Gastrocnemius medialis (tissue), 4 donors: Measurements from ENCODE around the gene RNF2. TPM values are rescaled to one million over a fixed set of nuclear protein-coding genes. Genes with fewer than 3 reads are reported as not detected.

ENCODE experiments used
- ATAC-seq, 2 donors: fragments of 150-250 bp; one replicate each; pipeline ENCODE4 v1.9.1; 2016
- DNase-seq, 2 donors: peaks; one replicate each; pipeline ENCODE4 v3.0.0-alpha.2; 2019
- H3K27ac ChIP-seq, 4 donors: fragments of 200-600 bp; sonication (generic); 1 replicate in 1 of 4; 2 replicates in 3 of 4; pipeline ENCODE4 v1.5.1; 2016 to 2018; ENCODE audit warnings: mild to moderate bottlenecking in 2 of 4, moderate library complexity in 1 of 4
- H3K27me3 ChIP-seq, 3 donors: fragments of 200-600 bp; sonication (generic) in 2 of 3; 1 replicate in 1 of 3; 2 replicates in 2 of 3; pipeline versions ENCODE4 v1.5.1 to v1.6.0; 2016 to 2019; ENCODE audit warnings: mild to moderate bottlenecking in 1 of 3, moderate library complexity in 1 of 3
- H3K36me3 ChIP-seq, 2 donors: fragments of 200-600 bp; sonication (generic) in 1 of 2; one replicate each; pipeline ENCODE4 v1.5.1; 2017 to 2018
- H3K4me1 ChIP-seq, 2 donors: fragments of 200-600 bp; sonication (generic) in 1 of 2; one replicate each; pipeline ENCODE4 v1.5.1; 2016 to 2017; ENCODE audit warnings: mild to moderate bottlenecking in 2 of 2
- H3K4me3 ChIP-seq, 4 donors: fragments of 200-600 bp; sonication (generic) in 3 of 4; 1 replicate in 1 of 4; 2 replicates in 3 of 4; pipeline ENCODE4 v1.5.1; 2016 to 2019; ENCODE audit warnings: mild to moderate bottlenecking in 2 of 4
- H3K9me3 ChIP-seq, 3 donors: fragments of 200-600 bp; sonication (generic) in 2 of 3; 1 replicate in 1 of 3; 2 replicates in 2 of 3; pipeline ENCODE4 v1.5.1; 2016 to 2019
- CTCF ChIP-seq, 5 experiments: fragments of 450-650 bp in 3 of 5; fragments of 200-600 bp in 2 of 5; sonication (generic) in 2 of 5; IDR thresholded peaks in 4 of 5; conservative IDR thresholded peaks in 1 of 5; 1 replicate in 4 of 5; 2 replicates in 1 of 5; pipeline ENCODE4 v1.5.1; 2016 to 2019; ENCODE audit warnings: antibody characterized with exemption in 5 of 5, mild to moderate bottlenecking in 3 of 5, moderate library complexity in 3 of 5
- POLR2A ChIP-seq, 2 donors: fragments of 450-650 bp; IDR thresholded peaks; one replicate each; pipeline ENCODE4 v1.6.1; 2017; ENCODE audit warnings: antibody characterized with exemption in 2 of 2, mild to moderate bottlenecking in 2 of 2, moderate library complexity in 2 of 2
- in situ Hi-C, 4 donors: fragments of 200-750 bp; cut with MboI; loops; one replicate each; pipeline versions ENCODE4 v1.15.0 to v1.8.0; 2017; ENCODE audit warnings: low sequenced_read_pairs in 4 of 4
- intact Hi-C: fragments of 100-400 bp; cut with DNase I; formaldehyde crosslinking; loops from one replicate; pipeline ENCODE4 v1.15.1; 2023; ENCODE audit warnings: low total_unique reads
- total RNA-seq, 4 donors: library from RNA; depleted of rRNA; stranded (reverse); fragments of >200 nt; gene quantifications; one replicate each; pipeline versions ENCODE4 v1.1.0 to v1.2.3, GENCODE V29; 2016

Gene RNF2
- total RNA-seq, 4 donors from 2014 or later, result 5.4 to 11.0 (median 7.3) TPM

DNA sequence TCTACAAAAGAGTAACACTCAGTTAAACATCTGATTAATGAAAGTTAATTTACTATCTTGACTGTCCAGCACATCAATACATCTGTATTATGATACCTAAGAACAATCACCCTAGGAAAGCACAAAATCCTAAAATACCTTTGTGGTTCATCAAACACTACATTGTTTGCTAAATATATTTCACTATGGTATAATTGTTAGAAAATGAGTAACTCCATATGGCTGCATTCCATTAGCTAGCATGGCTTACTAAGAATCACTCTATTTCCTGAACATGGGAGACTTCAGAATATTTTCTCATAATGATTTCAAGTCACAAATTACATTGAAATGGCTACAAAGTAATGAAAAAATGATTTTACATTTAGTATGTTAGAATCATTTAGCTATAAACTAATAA, 98.9 kb downstream of the RNF2 start:
- Histone ChIP-seq H3K27ac (no peak overlapping the region), H3K4me1 (no peaks in the 10 kb centered on the region), H3K36me3 (peaks cover 0 to 73% of the 10 kb centered on the region in 2 donors)

DNA sequence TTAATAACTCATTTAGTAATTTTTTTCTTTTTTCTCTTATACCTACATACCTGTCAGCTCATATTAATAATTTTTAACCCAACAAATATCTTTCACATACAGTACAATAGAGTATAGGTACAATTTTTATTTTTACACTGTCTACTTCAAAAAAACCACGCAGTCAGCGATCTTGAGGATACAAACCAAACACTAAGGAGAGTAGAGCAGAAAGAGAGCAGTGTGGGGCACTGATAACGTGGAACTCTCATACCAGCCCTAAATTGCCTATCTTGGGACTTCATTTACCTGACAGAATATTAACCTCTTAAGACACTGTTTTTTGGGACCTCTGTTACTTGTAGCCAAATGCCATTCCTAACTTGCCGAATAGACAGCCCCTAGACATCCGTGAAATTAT, 105.9 kb downstream of the RNF2 start:
- Histone ChIP-seq H3K27ac (no peak overlapping the region), H3K27me3 (no peaks in the 10 kb centered on the region), H3K4me3 (no peak overlapping the region), H3K36me3 (peaks cover 2 to 52% of the 10 kb centered on the region in 2 donors), H3K4me1 (peaks cover 14 to 25% of the 10 kb centered on the region in 2 donors), H3K9me3 (no peaks in the 10 kb centered on the region)
- intact Hi-C loops (no loop called here), in situ Hi-C loops (loop anchor here (10.0 to 25.0 kb wide), 4 partner anchors 164 to 1224 kb away; partner anchors contain the start of genes EDEM3 (in 3 of the 4), IVNS1ABP (in 1 of the 4), ODR4 (in 1 of the 4) and TPR (in 1 of the 4))
- DNase-seq, result no peak
- no peak for ATAC-seq
- no peak for TF ChIP-seq CTCF (IDR thresholded peaks at IDR 0.05 in 4 of 5, conservative IDR thresholded peaks at IDR 0.05 in 1 of 5)
- no peak for TF ChIP-seq POLR2A (IDR thresholded peaks at IDR 0.05)

More for the DNA sequence above, 98.9 kb downstream of the RNF2 start:
- Histone ChIP-seq H3K4me3 (no peak overlapping the region), H3K9me3 (no peaks in the 10 kb centered on the region), H3K27me3 (no peaks in the 10 kb centered on the region)
- DNase-seq (no peak), ATAC-seq (no peak)
- TF ChIP-seq POLR2A (IDR thresholded peaks at IDR 0.05), result no peak
- TF ChIP-seq CTCF (IDR thresholded peaks at IDR 0.05 in 4 of 5, conservative IDR thresholded peaks at IDR 0.05 in 1 of 5), result no peak
- in situ Hi-C loops, result loop anchor here (25.0 kb wide), 2 partner anchors 1193 to 1218 kb away; no protein-coding TSS in a partner anchor
- intact Hi-C loops, result no loop called here

Other genes starting within 250 kb of the RNF2 start
- 100 to 1,000 TPM in 1 of 4 donors, 10 to 100 TPM in 3; 11.7 to 125 (median 19.7) TPM for gene NIBAN1, start 71.0 kb upstream of the RNF2 start, total RNA-seq
- gene TRMT1L, start 111.4 kb downstream of the RNF2 start, total RNA-seq, result 10 to 100 TPM; 24.9 to 42.8 (median 30.0) TPM
- gene SWT1, start 111.6 kb downstream of the RNF2 start, total RNA-seq, result 1 to 10 TPM; 3.4 to 6.2 (median 4.6) TPM